CD8-positive, alpha-beta memory T cell (primary cell): ENCODE measurements around the gene GREB1L. TPM values are rescaled to one million over a fixed set of nuclear protein-coding genes. Genes with fewer than 3 reads are reported as not detected.

ENCODE experiments used
- CTCF ChIA-PET: fragments of 350-600 bp; sonication (Branson Sonifier 250); formaldehyde crosslinking; loops from one replicate; lab custom pipeline; 2021; ENCODE audit warnings: antibody characterized with exemption; lab: Charles Lee
- POLR2A ChIA-PET: fragments of 350-600 bp; sonication (Branson Sonifier 250); formaldehyde crosslinking; loops from one replicate; lab custom pipeline; 2021; ENCODE audit warnings: antibody characterized with exemption; lab: Charles Lee
- DNase-seq, 5 donors: peaks; one replicate each; pipeline versions ENCODE4 v3.0.0 to v3.0.0-alpha.2; 2020 to 2022; ENCODE audit warnings: mixed read lengths in 1 of 5
- H3K27ac ChIP-seq: one replicate; pipeline ENCODE4 v1.7.0; 2013; ENCODE audit warnings: low read depth, mild to moderate bottlenecking, low read length, moderate library complexity
- H3K27me3 ChIP-seq: 2 replicates; pipeline ENCODE4 v1.7.0; 2013; ENCODE audit warnings: low read length, mild to moderate bottlenecking; ENCODE audit not compliant: insufficient read depth, poor library complexity, severe bottlenecking
- H3K36me3 ChIP-seq: 2 replicates; pipeline ENCODE4 v1.7.0; 2013; ENCODE audit warnings: mild to moderate bottlenecking, low read length, moderate library complexity; ENCODE audit not compliant: insufficient read depth
- H3K4me1 ChIP-seq: 2 replicates; pipeline ENCODE4 v1.7.0; 2013; ENCODE audit warnings: mild to moderate bottlenecking, low read length, moderate library complexity; ENCODE audit not compliant: insufficient read depth
- H3K4me3 ChIP-seq: 2 replicates; pipeline ENCODE4 v1.7.0; 2013; ENCODE audit warnings: mild to moderate bottlenecking, low read length
- H3K9me3 ChIP-seq: 2 replicates; pipeline ENCODE4 v1.7.0; 2013; ENCODE audit warnings: mild to moderate bottlenecking, low read length
- H3K27ac Mint-ChIP-seq, 8 donors: one replicate each; pipeline ENCODE4 v1.8.0; 2020 to 2021; ENCODE audit warnings: mixed read lengths in 8 of 8, mild to moderate bottlenecking in 6 of 8, inconsistent platforms in 3 of 8, moderate library complexity in 3 of 8
- H3K27me3 Mint-ChIP-seq, 2 donors: one replicate each; pipeline ENCODE4 v1.8.0; 2020 to 2021; ENCODE audit warnings: mixed read lengths in 2 of 2, mild to moderate bottlenecking in 1 of 2, moderate library complexity in 1 of 2
- H3K36me3 Mint-ChIP-seq, 3 donors: one replicate each; pipeline ENCODE4 v1.8.0; 2020 to 2021; ENCODE audit warnings: mixed read lengths in 3 of 3, inconsistent platforms in 1 of 3, mild to moderate bottlenecking in 1 of 3
- H3K4me1 Mint-ChIP-seq, 3 donors: one replicate each; pipeline ENCODE4 v1.8.0; 2020 to 2021; ENCODE audit warnings: mixed read lengths in 3 of 3, inconsistent platforms in 1 of 3, mild to moderate bottlenecking in 1 of 3
- H3K4me3 Mint-ChIP-seq, 7 donors: one replicate each; pipeline ENCODE4 v1.8.0; 2020 to 2021; ENCODE audit warnings: mixed read lengths in 7 of 7, mild to moderate bottlenecking in 6 of 7, moderate library complexity in 4 of 7, inconsistent platforms in 2 of 7
- H3K9me3 Mint-ChIP-seq, 5 donors: one replicate each; pipeline ENCODE4 v1.8.0; 2020 to 2022; ENCODE audit warnings: mixed read lengths in 5 of 5, mild to moderate bottlenecking in 3 of 5, moderate library complexity in 2 of 5, inconsistent platforms in 1 of 5
- polyA plus RNA-seq: library from polyadenylated mRNA; unstranded; fragments of 300-500 nt; fragmentation: Illumina TruSeq; gene quantifications from one replicate; pipeline ENCODE4 v1.2.3, GENCODE V29; 2021
- total RNA-seq, 2 experiments: library from RNA; stranded (reverse); gene quantifications; one replicate each; pipeline ENCODE4 v1.2.3, GENCODE V29; 2021

The GREB1L gene
- total and polyA plus RNA-seq, 3 experiments from 2014 or later: 0.13 TPM; not detected in 2

- H3K27ac Mint-ChIP-seq: no peak overlapping the region
- Histone ChIP-seq H3K4me1 (no peaks in the 10 kb centered on the region), H3K27me3 (no peaks in the 10 kb centered on the region), H3K9me3 (no peaks in the 10 kb centered on the region), H3K4me3 (no peak overlapping the region), H3K27ac (no peak overlapping the region), H3K36me3 (no peaks in the 10 kb centered on the region)
- no peaks in the 10 kb centered on the region for H3K36me3 Mint-ChIP-seq
- H3K9me3 Mint-ChIP-seq: no peaks in the 10 kb centered on the region
- POLR2A ChIA-PET: no interaction called here
- H3K4me1 Mint-ChIP-seq: no peaks in the 10 kb centered on the region
- no peak overlapping the region for H3K4me3 Mint-ChIP-seq
- CTCF ChIA-PET: no interaction called here
- H3K27me3 Mint-ChIP-seq: peaks cover 0 to 5% of the 10 kb centered on the region in 2 donors
- no peak for DNase-seq
Measured at GRCh38 chr18:21452796-21453510, 210.9 kb downstream of the GREB1L start.

- peaks cover 0 to 5% of the 10 kb centered on the region in 2 donors for H3K27me3 Mint-ChIP-seq
- H3K36me3 ChIP-seq: no peaks in the 10 kb centered on the region
- H3K4me1 Mint-ChIP-seq: no peaks in the 10 kb centered on the region
- CTCF ChIA-PET: no interaction called here
- no peak overlapping the region for H3K4me3 Mint-ChIP-seq
- POLR2A ChIA-PET: no interaction called here
- DNase-seq: no peak
- no peaks in the 10 kb centered on the region for H3K4me1 ChIP-seq
- H3K4me3 ChIP-seq: no peak overlapping the region
- no peaks in the 10 kb centered on the region for H3K9me3 Mint-ChIP-seq
- H3K9me3 ChIP-seq: no peaks in the 10 kb centered on the region
- no peaks in the 10 kb centered on the region for H3K36me3 Mint-ChIP-seq
- no peak overlapping the region for H3K27ac ChIP-seq
- no peak overlapping the region for H3K27ac Mint-ChIP-seq
- no peaks in the 10 kb centered on the region for H3K27me3 ChIP-seq
Measured at GRCh38 chr18:21453511-21453901, 211.5 kb downstream of the GREB1L start.

GRCh38 chr18:21454725-21455124, 212.7 kb downstream of the GREB1L start:
- Mint-ChIP-seq H3K9me3 (no peaks in the 10 kb centered on the region), H3K36me3 (no peaks in the 10 kb centered on the region), H3K27me3 (peaks cover 0 to 8% of the 10 kb centered on the region in 2 donors), H3K27ac (no peak overlapping the region), H3K4me3 (no peak overlapping the region), H3K4me1 (no peaks in the 10 kb centered on the region)
- DNase-seq: no peak
- no peak overlapping the region for H3K27ac ChIP-seq
- no peaks in the 10 kb centered on the region for H3K4me1 ChIP-seq
- no peaks in the 10 kb centered on the region for H3K9me3 ChIP-seq
- H3K36me3 ChIP-seq: no peaks in the 10 kb centered on the region
- ChIA-PET POLR2A (no interaction called here), CTCF (no interaction called here)
- no peak overlapping the region for H3K4me3 ChIP-seq
- H3K27me3 ChIP-seq: no peaks in the 10 kb centered on the region

GRCh38 chr18:21456428-21457178, 214.6 kb downstream of the GREB1L start:
- peaks cover 5 to 13% of the 10 kb centered on the region in 2 donors for H3K27me3 Mint-ChIP-seq
- no peaks in the 10 kb centered on the region for H3K36me3 Mint-ChIP-seq
- Histone ChIP-seq H3K4me3 (no peak overlapping the region), H3K27me3 (no peaks in the 10 kb centered on the region), H3K9me3 (no peaks in the 10 kb centered on the region), H3K27ac (no peak overlapping the region), H3K36me3 (no peaks in the 10 kb centered on the region), H3K4me1 (no peaks in the 10 kb centered on the region)
- ChIA-PET CTCF (no interaction called here), POLR2A (no interaction called here)
- H3K4me1 Mint-ChIP-seq: no peaks in the 10 kb centered on the region
- peaks cover 0 to 1% (median 0%) of the 10 kb centered on the region in 5 donors for H3K9me3 Mint-ChIP-seq
- no peak for DNase-seq
- no peak overlapping the region for H3K27ac Mint-ChIP-seq
- no peak overlapping the region for H3K4me3 Mint-ChIP-seq

GRCh38 chr18:21457179-21457535, 215.1 kb downstream of the GREB1L start:
- Mint-ChIP-seq H3K9me3 (peaks cover 0 to 1% (median 0%) of the 10 kb centered on the region in 5 donors), H3K4me3 (no peak overlapping the region), H3K27ac (no peak overlapping the region), H3K36me3 (no peaks in the 10 kb centered on the region), H3K4me1 (no peaks in the 10 kb centered on the region), H3K27me3 (peaks cover 5 to 19% of the 10 kb centered on the region in 2 donors)
- Histone ChIP-seq H3K36me3 (no peaks in the 10 kb centered on the region), H3K4me1 (no peaks in the 10 kb centered on the region), H3K27ac (no peak overlapping the region), H3K9me3 (no peaks in the 10 kb centered on the region), H3K27me3 (no peaks in the 10 kb centered on the region), H3K4me3 (no peak overlapping the region)
- POLR2A ChIA-PET: no interaction called here
- DNase-seq: no peak
- CTCF ChIA-PET: no interaction called here

GRCh38 chr18:21458310-21458709, 216.3 kb downstream of the GREB1L start:
- DNase-seq: no peak
- Histone ChIP-seq H3K27ac (no peak overlapping the region), H3K9me3 (no peaks in the 10 kb centered on the region), H3K27me3 (no peaks in the 10 kb centered on the region), H3K4me3 (no peak overlapping the region), H3K4me1 (no peaks in the 10 kb centered on the region), H3K36me3 (no peaks in the 10 kb centered on the region)
- Mint-ChIP-seq H3K4me3 (no peak overlapping the region), H3K36me3 (no peaks in the 10 kb centered on the region), H3K27me3 (peaks cover 5 to 24% of the 10 kb centered on the region in 2 donors), H3K9me3 (peaks cover 0 to 1% (median 0%) of the 10 kb centered on the region in 5 donors), H3K27ac (peak overlapping the region in 1 of 8 donors; percentile 11), H3K4me1 (no peaks in the 10 kb centered on the region)
- POLR2A ChIA-PET: no interaction called here
- CTCF ChIA-PET: no interaction called here

DNA sequence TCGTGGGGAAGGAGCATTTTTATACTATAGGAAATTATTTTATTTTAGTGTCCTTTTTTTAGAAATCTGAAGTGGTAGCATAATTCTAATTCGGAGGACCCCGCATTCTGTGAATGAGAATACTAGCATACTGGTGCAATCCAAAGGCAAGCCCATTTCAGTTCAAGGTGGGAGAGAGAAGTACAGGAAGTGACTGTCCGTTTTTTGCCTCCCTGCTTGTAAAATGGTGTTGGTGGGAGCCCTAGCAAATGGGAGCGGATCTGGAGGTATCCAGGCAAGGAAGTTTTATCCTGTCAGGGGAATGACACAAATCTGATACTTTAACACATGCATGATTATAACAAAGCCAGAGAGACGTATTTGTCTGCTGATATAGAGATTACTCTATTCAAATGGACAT, 216.8 kb downstream of the GREB1L start:
- no peak overlapping the region for H3K27ac ChIP-seq
- H3K36me3 Mint-ChIP-seq: no peaks in the 10 kb centered on the region

DNA sequence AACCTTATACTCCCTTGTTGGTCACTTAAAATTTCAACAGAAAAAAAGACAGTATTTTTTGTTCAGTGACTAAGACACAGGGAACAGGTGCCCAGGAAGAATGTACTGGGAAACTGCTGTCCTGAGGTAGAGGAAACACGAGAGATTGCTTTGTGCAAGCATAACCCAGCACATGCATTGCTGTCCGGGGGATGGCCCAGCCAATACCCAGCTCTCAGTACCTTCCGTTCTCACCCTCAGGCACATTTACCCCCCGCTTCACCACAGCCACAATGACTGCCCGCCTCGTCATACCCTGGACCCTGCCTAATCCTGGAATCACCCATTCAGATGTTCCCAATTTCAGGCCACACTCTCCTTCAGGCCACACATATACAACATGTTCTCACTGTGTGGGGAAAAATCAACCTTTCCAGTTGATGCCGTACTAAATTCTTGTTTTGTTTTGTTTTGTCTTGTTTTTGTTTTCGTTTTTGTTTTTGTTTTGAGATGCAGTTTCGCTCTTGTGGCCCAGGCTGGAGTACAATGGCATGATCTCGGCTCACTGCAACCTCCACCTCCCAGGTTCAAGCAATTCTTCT, 217.8 kb downstream of the GREB1L start:
- Histone ChIP-seq H3K4me3 (no peak overlapping the region), H3K4me1 (no peaks in the 10 kb centered on the region), H3K27me3 (no peaks in the 10 kb centered on the region), H3K9me3 (no peaks in the 10 kb centered on the region), H3K27ac (no peak overlapping the region), H3K36me3 (no peaks in the 10 kb centered on the region)
- Mint-ChIP-seq H3K4me1 (no peaks in the 10 kb centered on the region), H3K27ac (no peak overlapping the region), H3K9me3 (peaks cover 0 to 1% (median 0%) of the 10 kb centered on the region in 5 donors), H3K27me3 (peaks cover 11 to 34% of the 10 kb centered on the region in 2 donors), H3K4me3 (no peak overlapping the region), H3K36me3 (no peaks in the 10 kb centered on the region)
- DNase-seq: no peak
- CTCF ChIA-PET: no interaction called here
- POLR2A ChIA-PET: no interaction called here

More for the DNA sequence above, 216.8 kb downstream of the GREB1L start:
- no peaks in the 10 kb centered on the region for H3K36me3 ChIP-seq
- H3K27me3 Mint-ChIP-seq: peaks cover 9 to 29% of the 10 kb centered on the region in 2 donors
- no peak overlapping the region for H3K27ac Mint-ChIP-seq
- no peak overlapping the region for H3K4me3 ChIP-seq
- peaks cover 0 to 1% (median 0%) of the 10 kb centered on the region in 5 donors for H3K9me3 Mint-ChIP-seq
- H3K9me3 ChIP-seq: no peaks in the 10 kb centered on the region
- DNase-seq: no peak
- H3K4me3 Mint-ChIP-seq: no peak overlapping the region
- H3K4me1 ChIP-seq: no peaks in the 10 kb centered on the region
- no peaks in the 10 kb centered on the region for H3K27me3 ChIP-seq
- POLR2A ChIA-PET: no interaction called here
- no peaks in the 10 kb centered on the region for H3K4me1 Mint-ChIP-seq
- CTCF ChIA-PET: no interaction called here
